Gastrocnemius medialis (tissue), 4 donors: ENCODE data around the gene KCNIP1. TPM values are rescaled to one million over a fixed set of nuclear protein-coding genes. Genes with fewer than 3 reads are reported as not detected.

Experiments
- ATAC-seq, 2 donors: fragments of 150-250 bp; one replicate each; pipeline ENCODE4 v1.9.1; 2016
- DNase-seq, 2 donors: peaks; one replicate each; pipeline ENCODE4 v3.0.0-alpha.2; 2019
- H3K27ac ChIP-seq, 4 donors: fragments of 200-600 bp; sonication (generic); 1 replicate in 1 of 4; 2 replicates in 3 of 4; pipeline ENCODE4 v1.5.1; 2016 to 2018; ENCODE audit warnings: mild to moderate bottlenecking in 2 of 4, moderate library complexity in 1 of 4
- H3K27me3 ChIP-seq, 3 donors: fragments of 200-600 bp; sonication (generic) in 2 of 3; 1 replicate in 1 of 3; 2 replicates in 2 of 3; pipeline versions ENCODE4 v1.5.1 to v1.6.0; 2016 to 2019; ENCODE audit warnings: mild to moderate bottlenecking in 1 of 3, moderate library complexity in 1 of 3
- H3K36me3 ChIP-seq, 2 donors: fragments of 200-600 bp; sonication (generic) in 1 of 2; one replicate each; pipeline ENCODE4 v1.5.1; 2017 to 2018
- H3K4me1 ChIP-seq, 2 donors: fragments of 200-600 bp; sonication (generic) in 1 of 2; one replicate each; pipeline ENCODE4 v1.5.1; 2016 to 2017; ENCODE audit warnings: mild to moderate bottlenecking in 2 of 2
- H3K4me3 ChIP-seq, 4 donors: fragments of 200-600 bp; sonication (generic) in 3 of 4; 1 replicate in 1 of 4; 2 replicates in 3 of 4; pipeline ENCODE4 v1.5.1; 2016 to 2019; ENCODE audit warnings: mild to moderate bottlenecking in 2 of 4
- H3K9me3 ChIP-seq, 3 donors: fragments of 200-600 bp; sonication (generic) in 2 of 3; 1 replicate in 1 of 3; 2 replicates in 2 of 3; pipeline ENCODE4 v1.5.1; 2016 to 2019
- CTCF ChIP-seq, 5 experiments: fragments of 450-650 bp in 3 of 5; fragments of 200-600 bp in 2 of 5; sonication (generic) in 2 of 5; IDR thresholded peaks in 4 of 5; conservative IDR thresholded peaks in 1 of 5; 1 replicate in 4 of 5; 2 replicates in 1 of 5; pipeline ENCODE4 v1.5.1; 2016 to 2019; ENCODE audit warnings: antibody characterized with exemption in 5 of 5, mild to moderate bottlenecking in 3 of 5, moderate library complexity in 3 of 5
- POLR2A ChIP-seq, 2 donors: fragments of 450-650 bp; IDR thresholded peaks; one replicate each; pipeline ENCODE4 v1.6.1; 2017; ENCODE audit warnings: antibody characterized with exemption in 2 of 2, mild to moderate bottlenecking in 2 of 2, moderate library complexity in 2 of 2
- in situ Hi-C, 4 donors: fragments of 200-750 bp; cut with MboI; loops; one replicate each; pipeline versions ENCODE4 v1.15.0 to v1.8.0; 2017; ENCODE audit warnings: low sequenced_read_pairs in 4 of 4
- intact Hi-C: fragments of 100-400 bp; cut with DNase I; formaldehyde crosslinking; loops from one replicate; pipeline ENCODE4 v1.15.1; 2023; ENCODE audit warnings: low total_unique reads
- total RNA-seq, 4 donors: library from RNA; depleted of rRNA; stranded (reverse); fragments of >200 nt; gene quantifications; one replicate each; pipeline versions ENCODE4 v1.1.0 to v1.2.3, GENCODE V29; 2016

KCNIP1 gene
- total RNA-seq, 4 donors from 2014 or later, result not detected

GRCh38 chr5:170781946-170782345 lies 278.1 kb downstream of the KCNIP1 start:
- ATAC-seq (no peak), DNase-seq (no peak)
- no peak overlapping the region for H3K27ac ChIP-seq
- H3K9me3 ChIP-seq, result no peaks in the 10 kb centered on the region
- no peaks in the 10 kb centered on the region for H3K36me3 ChIP-seq
- no peaks in the 10 kb centered on the region for H3K4me1 ChIP-seq
- intact Hi-C loops (no loop called here), in situ Hi-C loops (no loop called here)
- no peaks in the 10 kb centered on the region for H3K27me3 ChIP-seq
- no peak overlapping the region for H3K4me3 ChIP-seq
- TF ChIP-seq POLR2A (IDR thresholded peaks at IDR 0.05), result no peak
- no peak for TF ChIP-seq CTCF (IDR thresholded peaks at IDR 0.05 in 4 of 5, conservative IDR thresholded peaks at IDR 0.05 in 1 of 5)

- Histone ChIP-seq H3K36me3 (no peaks in the 10 kb centered on the region), H3K27ac (no peak overlapping the region), H3K4me3 (no peak overlapping the region), H3K4me1 (no peaks in the 10 kb centered on the region), H3K27me3 (no peaks in the 10 kb centered on the region), H3K9me3 (no peaks in the 10 kb centered on the region)
- intact Hi-C loops, result no loop called here
- DNase-seq (no peak), ATAC-seq (no peak)
- in situ Hi-C loops, result no loop called here
- TF ChIP-seq CTCF (IDR thresholded peaks at IDR 0.05 in 4 of 5, conservative IDR thresholded peaks at IDR 0.05 in 1 of 5) (no peak), POLR2A (IDR thresholded peaks at IDR 0.05) (no peak)
Measured at GRCh38 chr5:170782438-170782837, 278.6 kb downstream of the KCNIP1 start.

- no peaks in the 10 kb centered on the region for H3K36me3 ChIP-seq
- no peak within 1 kb of the TSS for H3K27ac ChIP-seq
- DNase-seq, result no peak
- no peak within 1 kb of the TSS for H3K4me3 ChIP-seq
- in situ Hi-C loops (no loop called here), intact Hi-C loops (no loop called here)
- no peak for TF ChIP-seq POLR2A (IDR thresholded peaks at IDR 0.05)
- ATAC-seq, result no peak
- H3K27me3 ChIP-seq, result no peaks in the 10 kb centered on the region
- H3K4me1 ChIP-seq, result no peaks in the 10 kb centered on the region
- no peaks in the 10 kb centered on the region for H3K9me3 ChIP-seq
Measured at GRCh38 chr5:170783498-170784247, 279.9 kb downstream of the KCNIP1 start, which contains the start of gene GABRP. GABRP (plus strand) TSS chr5:170783725; CDS start chr5:170788616, 4,891 bp downstream.

GRCh38 chr5:170785416-170785815 lies 281.6 kb downstream of the KCNIP1 start:
- Histone ChIP-seq H3K4me1 (peaks cover 0 to 2% of the 10 kb centered on the region in 2 donors), H3K27ac (no peak overlapping the region), H3K36me3 (no peaks in the 10 kb centered on the region), H3K9me3 (no peaks in the 10 kb centered on the region), H3K4me3 (no peak overlapping the region), H3K27me3 (no peaks in the 10 kb centered on the region)
- ATAC-seq (no peak), DNase-seq (no peak)
- no peak for TF ChIP-seq CTCF (IDR thresholded peaks at IDR 0.05 in 4 of 5, conservative IDR thresholded peaks at IDR 0.05 in 1 of 5)
- no peak for TF ChIP-seq POLR2A (IDR thresholded peaks at IDR 0.05)
- intact Hi-C loops, result no loop called here
- in situ Hi-C loops, result no loop called here

Other genes with a start within 250 kb of the KCNIP1 start
- 1 to 10 TPM; 1.9 to 3.2 (median 2.3) TPM for gene LCP2, start 206.2 kb upstream of the KCNIP1 start, total RNA-seq
- gene KCNMB1, start 114.7 kb upstream of the KCNIP1 start, total RNA-seq, result under 1 TPM in 2 of 4 donors, not detected in 2; 0.07 to 0.09 TPM